Measurements from ENCODE around the gene RPS6KA5. TPM values are rescaled to one million over a fixed set of nuclear protein-coding genes. Genes with fewer than 3 reads are reported as not detected.
"Not testable (repeated sequence)": the region's sequence is repeated elsewhere in the genome, so short reads cannot be mapped to it uniquely, and the experiment has no call there.

The RPS6KA5 gene
- total RNA-seq, 1 donor from 2014 or later: 3.6 TPM

DNA sequence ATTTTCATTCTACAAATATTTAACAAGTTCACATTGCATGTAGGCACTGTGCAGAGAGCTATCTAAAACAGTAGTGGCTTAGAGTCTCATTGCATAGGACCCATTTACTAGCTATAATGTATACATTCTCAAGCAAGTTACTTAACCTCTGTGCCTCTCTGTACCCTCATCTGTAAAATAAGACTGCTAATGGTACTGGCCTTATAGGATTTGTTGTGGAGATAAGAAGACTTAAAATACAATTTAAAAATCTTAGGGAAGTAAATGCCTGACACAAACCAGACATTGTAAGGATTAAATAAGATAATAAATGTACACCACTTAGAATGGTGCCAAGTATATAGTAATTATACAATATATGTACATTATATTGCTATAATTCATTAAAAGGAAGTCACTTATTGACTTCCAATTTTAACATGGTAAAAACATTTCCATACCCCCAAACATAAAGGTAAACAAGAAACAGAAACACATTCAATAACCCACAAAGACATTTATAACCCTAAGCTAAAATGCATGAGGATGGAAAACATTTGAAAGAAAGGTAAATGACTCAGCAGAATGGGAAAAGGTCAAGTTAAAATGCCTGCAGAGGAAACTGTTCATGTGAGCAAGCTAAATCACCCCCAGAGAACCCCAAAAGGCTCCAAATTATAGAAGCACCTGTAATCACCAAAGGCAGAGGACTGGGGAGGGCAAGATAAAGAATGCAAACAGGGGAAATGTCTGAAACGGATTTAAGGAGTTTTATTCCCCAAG, 30.8 kb downstream of the RPS6KA5 start:
- H3K4me3 ChIP-seq (ENCODE audit: low read depth, low read length): no peak overlapping the region
- DNase-seq (ENCODE audit: low read depth): no peak
- TF ChIP-seq, protein P1, sequence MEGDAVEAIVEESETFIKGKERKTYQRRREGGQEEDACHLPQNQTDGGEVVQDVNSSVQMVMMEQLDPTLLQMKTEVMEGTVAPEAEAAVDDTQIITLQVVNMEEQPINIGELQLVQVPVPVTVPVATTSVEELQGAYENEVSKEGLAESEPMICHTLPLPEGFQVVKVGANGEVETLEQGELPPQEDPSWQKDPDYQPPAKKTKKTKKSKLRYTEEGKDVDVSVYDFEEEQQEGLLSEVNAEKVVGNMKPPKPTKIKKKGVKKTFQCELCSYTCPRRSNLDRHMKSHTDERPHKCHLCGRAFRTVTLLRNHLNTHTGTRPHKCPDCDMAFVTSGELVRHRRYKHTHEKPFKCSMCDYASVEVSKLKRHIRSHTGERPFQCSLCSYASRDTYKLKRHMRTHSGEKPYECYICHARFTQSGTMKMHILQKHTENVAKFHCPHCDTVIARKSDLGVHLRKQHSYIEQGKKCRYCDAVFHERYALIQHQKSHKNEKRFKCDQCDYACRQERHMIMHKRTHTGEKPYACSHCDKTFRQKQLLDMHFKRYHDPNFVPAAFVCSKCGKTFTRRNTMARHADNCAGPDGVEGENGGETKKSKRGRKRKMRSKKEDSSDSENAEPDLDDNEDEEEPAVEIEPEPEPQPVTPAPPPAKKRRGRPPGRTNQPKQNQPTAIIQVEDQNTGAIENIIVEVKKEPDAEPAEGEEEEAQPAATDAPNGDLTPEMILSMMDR (conservative IDR thresholded peaks at IDR 0.05; ENCODE audit: low read depth, low read length): no peak

DNA sequence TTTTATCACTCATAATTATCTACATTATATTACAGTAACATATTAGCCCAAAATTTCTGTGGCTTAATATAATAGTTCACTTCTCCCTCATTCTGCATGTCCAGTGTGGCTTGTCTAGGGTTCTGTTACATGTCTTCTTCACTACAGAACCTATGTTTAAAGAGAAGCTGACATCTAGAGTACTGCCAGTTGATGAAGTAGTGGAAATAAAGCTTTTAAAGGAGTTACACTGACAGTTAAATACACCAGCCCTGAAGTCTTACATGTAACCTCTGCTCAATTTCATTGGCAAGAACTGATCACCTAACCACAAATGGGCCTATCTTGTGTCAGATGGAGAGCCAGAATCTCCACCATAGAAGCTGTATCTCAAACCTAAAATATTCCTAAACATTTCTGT, 32.9 kb downstream of the RPS6KA5 start:
- TF ChIP-seq, protein P1 (conservative IDR thresholded peaks at IDR 0.05; ENCODE audit: low read depth, low read length): no peak
- DNase-seq (ENCODE audit: low read depth): no peak
- no peak overlapping the region for H3K4me3 ChIP-seq (ENCODE audit: low read depth, low read length)

DNA sequence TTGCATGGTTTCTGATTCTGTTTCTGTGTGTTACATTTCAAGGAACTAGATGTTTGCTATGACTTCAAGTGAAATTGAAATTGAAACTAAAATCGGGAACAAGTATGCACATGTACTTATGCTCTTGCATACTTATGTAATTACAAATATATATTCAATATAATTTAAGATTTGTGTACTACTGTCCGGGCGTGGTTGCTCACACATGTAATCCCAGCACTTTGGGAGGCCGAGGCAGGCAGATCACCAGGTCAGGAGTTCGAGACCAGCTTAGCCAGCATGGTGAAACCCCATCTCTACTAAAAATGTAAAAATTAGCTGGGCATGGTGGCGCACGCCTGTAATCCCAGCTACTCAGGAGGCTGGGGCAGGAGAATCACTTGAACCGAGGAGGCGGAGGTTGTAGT, 37.8 kb downstream of the RPS6KA5 start:
- not testable (repeated sequence) for DNase-seq (ENCODE audit: low read depth); H3K4me3 ChIP-seq (ENCODE audit: low read depth, low read length)

DNA sequence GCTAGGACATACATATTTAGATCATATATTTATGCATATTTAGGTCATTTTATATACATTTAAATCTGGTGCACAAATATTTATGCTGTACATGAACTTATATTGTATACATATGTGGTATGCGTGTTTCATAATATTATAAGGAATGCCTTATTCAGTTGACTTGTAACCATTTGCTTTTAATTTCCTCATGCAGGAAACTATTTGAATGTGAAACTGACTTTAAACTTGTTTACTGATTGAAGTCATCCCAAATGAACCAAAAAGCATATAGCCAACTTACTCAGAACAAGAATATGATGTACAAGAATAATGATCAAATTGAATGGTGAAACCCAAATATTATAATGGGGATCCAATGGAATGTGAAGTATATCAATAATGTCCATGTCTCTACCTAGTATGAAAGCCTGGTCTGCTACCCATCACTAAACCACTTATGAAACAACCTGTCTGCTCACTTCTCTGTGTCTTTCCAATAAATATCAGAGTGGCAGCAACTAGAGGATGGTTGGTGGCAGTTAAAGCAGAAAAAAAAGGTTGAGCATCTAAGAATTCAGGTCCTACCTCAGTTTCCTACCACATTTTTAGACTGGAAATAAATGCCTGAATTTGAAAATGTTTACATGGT, 38.3 kb downstream of the RPS6KA5 start:
- TF ChIP-seq, protein P1 (conservative IDR thresholded peaks at IDR 0.05; ENCODE audit: low read depth, low read length): no peak
- no peak overlapping the region for H3K4me3 ChIP-seq (ENCODE audit: low read depth, low read length)
- DNase-seq (ENCODE audit: low read depth): no peak

DNA sequence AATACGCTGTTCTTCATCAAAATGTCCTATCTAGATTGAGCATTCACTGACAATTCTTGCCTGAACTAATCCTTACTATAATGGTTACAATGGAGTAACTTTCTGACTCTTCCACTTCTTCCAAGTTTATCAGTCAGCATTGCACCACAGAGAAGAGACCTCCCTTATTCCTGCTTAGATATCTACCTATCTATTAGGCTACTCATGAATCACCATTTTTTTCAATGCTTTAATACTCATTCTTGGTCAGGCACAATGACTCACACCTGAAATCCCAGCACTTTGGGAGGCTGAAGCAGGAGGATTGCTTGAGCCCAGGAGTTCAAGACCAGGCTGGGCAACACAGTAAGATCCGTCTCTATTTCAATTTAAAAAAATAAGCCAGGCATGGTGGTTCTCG, 39.3 kb downstream of the RPS6KA5 start:
- DNase-seq (ENCODE audit: low read depth): no peak
- TF ChIP-seq, protein P1 (conservative IDR thresholded peaks at IDR 0.05; ENCODE audit: low read depth, low read length): no peak
- H3K4me3 ChIP-seq (ENCODE audit: low read depth, low read length): no peak overlapping the region

DNA sequence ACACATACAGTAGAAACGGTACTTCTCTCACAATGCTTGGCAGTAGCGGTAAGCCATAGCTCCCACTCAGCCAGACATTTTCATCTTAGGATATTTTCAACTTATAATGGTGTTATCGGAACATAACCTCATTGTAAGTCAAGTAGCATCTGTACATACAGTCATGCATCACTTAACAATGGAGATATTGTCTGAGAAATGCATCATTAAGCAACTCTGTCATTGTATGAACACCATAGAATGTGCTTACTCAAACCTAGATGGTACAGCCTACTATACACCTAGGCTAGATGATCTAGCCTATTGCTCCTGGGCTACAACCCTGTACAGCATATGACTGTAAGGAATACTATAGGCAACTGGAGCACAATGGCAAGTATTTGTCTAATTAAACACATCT, 40.8 kb downstream of the RPS6KA5 start:
- no peak for DNase-seq (ENCODE audit: low read depth)
- H3K4me3 ChIP-seq (ENCODE audit: low read depth, low read length): no peak overlapping the region
- TF ChIP-seq, protein P1 (conservative IDR thresholded peaks at IDR 0.05; ENCODE audit: low read depth, low read length): no peak

DNA sequence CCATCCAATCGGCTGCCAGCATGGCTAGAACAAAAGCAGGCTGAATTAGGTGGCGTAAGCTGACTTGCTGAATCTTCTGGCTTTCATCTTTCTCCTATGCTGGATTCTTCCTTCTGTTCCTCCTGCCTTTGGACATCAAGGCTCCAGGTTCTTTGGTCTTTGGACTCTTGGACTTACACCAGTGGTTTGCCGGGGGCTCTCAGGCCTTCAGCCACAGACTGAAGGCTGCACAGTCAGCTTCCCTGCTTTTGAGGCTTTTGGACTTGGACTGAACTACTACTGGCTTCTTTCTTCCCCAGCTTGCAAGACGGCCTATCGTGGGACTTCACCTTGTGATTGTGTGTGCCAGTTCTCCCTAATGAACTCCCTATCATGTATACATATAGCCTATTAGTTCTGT, 42.0 kb downstream of the RPS6KA5 start:
- H3K4me3 ChIP-seq (ENCODE audit: low read depth, low read length): no peak overlapping the region
- no peak for DNase-seq (ENCODE audit: low read depth)
- TF ChIP-seq, protein P1 (conservative IDR thresholded peaks at IDR 0.05; ENCODE audit: low read depth, low read length): no peak
